Measurements from ENCODE around the gene USO1. TPM values are rescaled to one million over a fixed set of nuclear protein-coding genes. Genes with fewer than 3 reads are reported as not detected.

The USO1 gene
- total RNA-seq, 1 donor from 2014 or later: 89.5 TPM

DNA sequence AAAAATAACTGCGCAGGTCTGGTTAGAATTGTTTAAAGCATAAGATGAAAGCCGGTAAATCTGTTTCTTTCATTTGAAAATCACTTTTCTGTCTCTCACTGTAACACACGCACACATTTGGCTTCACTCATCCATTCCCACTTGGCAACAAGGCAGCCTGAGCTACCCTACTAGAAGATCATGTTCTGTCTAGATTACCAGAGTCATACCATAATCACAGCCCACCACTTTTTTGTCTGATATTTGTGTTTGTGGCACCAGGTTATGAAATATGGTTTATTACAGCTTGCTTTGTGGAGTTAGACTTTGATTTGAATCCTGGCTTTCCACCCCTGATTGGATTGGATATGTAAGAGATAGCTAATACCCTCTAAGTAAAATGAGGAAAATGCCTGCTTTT, 2.2 kb downstream of the USO1 start:
- H3K36me3 ChIP-seq (ENCODE audit: control insufficient read depth, insufficient read depth, low read length): no peaks in the 10 kb centered on the region
- TF ChIP-seq, protein P1, sequence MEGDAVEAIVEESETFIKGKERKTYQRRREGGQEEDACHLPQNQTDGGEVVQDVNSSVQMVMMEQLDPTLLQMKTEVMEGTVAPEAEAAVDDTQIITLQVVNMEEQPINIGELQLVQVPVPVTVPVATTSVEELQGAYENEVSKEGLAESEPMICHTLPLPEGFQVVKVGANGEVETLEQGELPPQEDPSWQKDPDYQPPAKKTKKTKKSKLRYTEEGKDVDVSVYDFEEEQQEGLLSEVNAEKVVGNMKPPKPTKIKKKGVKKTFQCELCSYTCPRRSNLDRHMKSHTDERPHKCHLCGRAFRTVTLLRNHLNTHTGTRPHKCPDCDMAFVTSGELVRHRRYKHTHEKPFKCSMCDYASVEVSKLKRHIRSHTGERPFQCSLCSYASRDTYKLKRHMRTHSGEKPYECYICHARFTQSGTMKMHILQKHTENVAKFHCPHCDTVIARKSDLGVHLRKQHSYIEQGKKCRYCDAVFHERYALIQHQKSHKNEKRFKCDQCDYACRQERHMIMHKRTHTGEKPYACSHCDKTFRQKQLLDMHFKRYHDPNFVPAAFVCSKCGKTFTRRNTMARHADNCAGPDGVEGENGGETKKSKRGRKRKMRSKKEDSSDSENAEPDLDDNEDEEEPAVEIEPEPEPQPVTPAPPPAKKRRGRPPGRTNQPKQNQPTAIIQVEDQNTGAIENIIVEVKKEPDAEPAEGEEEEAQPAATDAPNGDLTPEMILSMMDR (IDR thresholded peaks at IDR 0.05; ENCODE audit: insufficient read depth, low read length, severe bottlenecking): no peak
- no peak overlapping the region for H3K4me3 ChIP-seq (ENCODE audit: low read depth, low read length)
- FAIRE-seq (no peak), DNase-seq (ENCODE audit: low read depth) (no peak)
- no peaks in the 10 kb centered on the region for H3K27me3 ChIP-seq (ENCODE audit: control insufficient read depth, insufficient read depth, low read length)

DNA sequence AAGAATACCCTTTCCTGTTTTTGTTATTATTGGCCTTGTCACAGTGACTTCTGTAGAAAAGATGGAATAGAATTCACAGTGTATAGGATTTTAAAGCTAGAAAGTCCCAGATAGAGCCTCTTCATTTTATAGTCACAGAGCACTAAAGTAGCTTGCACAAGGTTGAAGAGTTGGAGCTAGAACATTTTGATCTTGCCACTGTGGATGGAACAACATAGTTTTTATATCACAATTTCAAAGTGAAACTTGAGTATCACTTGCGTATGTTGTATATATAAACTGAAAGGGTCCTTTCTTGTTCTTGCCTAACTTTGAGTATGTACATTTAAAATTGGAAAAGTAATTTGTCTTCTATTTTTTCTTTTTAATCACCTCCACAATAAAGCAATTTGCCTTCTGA, 2.7 kb downstream of the USO1 start:
- no peaks in the 10 kb centered on the region for H3K36me3 ChIP-seq (ENCODE audit: control insufficient read depth, insufficient read depth, low read length)
- DNase-seq (ENCODE audit: low read depth) (no peak), FAIRE-seq (no peak)
- no peaks in the 10 kb centered on the region for H3K27me3 ChIP-seq (ENCODE audit: control insufficient read depth, insufficient read depth, low read length)
- no peak overlapping the region for H3K4me3 ChIP-seq (ENCODE audit: low read depth, low read length)
- TF ChIP-seq, protein P1 (IDR thresholded peaks at IDR 0.05; ENCODE audit: insufficient read depth, low read length, severe bottlenecking): no peak

DNA sequence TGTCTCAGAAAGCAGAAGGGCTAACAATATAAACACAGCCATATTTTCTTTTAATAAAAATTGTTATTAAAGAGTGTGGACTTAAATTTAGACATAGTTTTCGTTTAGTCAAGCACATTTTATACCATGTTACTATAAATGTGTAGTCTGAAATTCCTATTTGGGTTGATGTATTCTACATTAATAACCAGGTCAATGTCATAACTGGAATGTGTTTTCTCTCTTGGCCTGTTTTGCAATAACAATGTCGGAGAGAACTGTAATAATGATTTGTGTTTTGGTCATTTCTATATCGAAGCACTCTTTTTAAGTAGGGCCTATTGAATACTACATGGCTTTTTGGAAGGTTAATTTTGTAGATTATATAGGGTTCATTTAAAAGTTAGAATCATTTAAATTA, 5.5 kb downstream of the USO1 start:
- no peaks in the 10 kb centered on the region for H3K27me3 ChIP-seq (ENCODE audit: control insufficient read depth, insufficient read depth, low read length)
- no peaks in the 10 kb centered on the region for H3K36me3 ChIP-seq (ENCODE audit: control insufficient read depth, insufficient read depth, low read length)
- TF ChIP-seq, protein P1 (IDR thresholded peaks at IDR 0.05; ENCODE audit: insufficient read depth, low read length, severe bottlenecking): no peak
- DNase-seq (ENCODE audit: low read depth) (no peak), FAIRE-seq (no peak)
- H3K4me3 ChIP-seq (ENCODE audit: low read depth, low read length): no peak overlapping the region

DNA sequence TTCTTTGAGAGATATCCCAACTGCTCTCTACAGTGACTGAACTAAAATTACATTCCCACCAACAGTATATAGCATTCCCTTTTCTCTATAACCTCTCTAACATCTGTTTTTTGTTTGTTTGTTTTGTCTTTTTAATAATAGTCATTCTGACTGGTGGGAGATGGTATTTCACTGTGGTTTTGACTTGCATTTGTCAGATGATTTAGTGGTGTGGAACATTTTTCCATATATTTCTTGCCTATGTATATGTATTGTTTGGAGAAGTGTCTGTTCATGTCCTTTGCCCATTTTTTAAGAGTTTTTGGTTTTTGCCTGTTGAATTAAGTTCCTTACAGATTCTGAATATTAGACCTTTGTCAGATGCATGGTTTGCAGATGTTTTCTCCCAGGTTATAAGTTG, 9.0 kb downstream of the USO1 start:
- H3K36me3 ChIP-seq (ENCODE audit: control insufficient read depth, insufficient read depth, low read length): no peaks in the 10 kb centered on the region
- FAIRE-seq (no peak), DNase-seq (ENCODE audit: low read depth) (no peak)
- no peaks in the 10 kb centered on the region for H3K27me3 ChIP-seq (ENCODE audit: control insufficient read depth, insufficient read depth, low read length)
- no peak overlapping the region for H3K4me3 ChIP-seq (ENCODE audit: low read depth, low read length)
- TF ChIP-seq, protein P1 (IDR thresholded peaks at IDR 0.05; ENCODE audit: insufficient read depth, low read length, severe bottlenecking): no peak

DNA sequence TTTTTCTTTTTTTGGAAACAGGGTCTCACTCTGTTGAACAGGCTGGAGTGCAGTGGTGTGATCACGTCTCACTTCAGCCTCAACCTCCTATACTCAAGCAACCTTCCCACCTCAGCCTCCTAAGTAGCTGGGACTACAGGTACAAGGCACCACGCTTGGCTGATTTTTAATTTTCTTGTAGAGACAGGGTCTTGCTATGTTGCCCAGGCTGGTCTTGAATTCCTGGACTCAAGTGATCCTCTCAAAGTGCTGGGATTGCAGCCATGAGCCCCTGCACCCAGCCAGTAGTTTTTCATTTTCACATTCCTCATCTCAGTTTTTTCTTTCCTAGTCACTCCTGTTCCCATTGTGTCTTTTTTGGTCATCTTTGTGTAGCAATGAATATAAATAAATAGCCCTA, 11.1 kb downstream of the USO1 start:
- TF ChIP-seq, protein P1 (IDR thresholded peaks at IDR 0.05; ENCODE audit: insufficient read depth, low read length, severe bottlenecking): no peak
- no peak for FAIRE-seq
- no peak for DNase-seq (ENCODE audit: low read depth)
- Histone ChIP-seq H3K4me3 (ENCODE audit: low read depth, low read length) (no peak overlapping the region), H3K36me3 (ENCODE audit: control insufficient read depth, insufficient read depth, low read length) (no peaks in the 10 kb centered on the region), H3K27me3 (ENCODE audit: control insufficient read depth, insufficient read depth, low read length) (no peaks in the 10 kb centered on the region)

DNA sequence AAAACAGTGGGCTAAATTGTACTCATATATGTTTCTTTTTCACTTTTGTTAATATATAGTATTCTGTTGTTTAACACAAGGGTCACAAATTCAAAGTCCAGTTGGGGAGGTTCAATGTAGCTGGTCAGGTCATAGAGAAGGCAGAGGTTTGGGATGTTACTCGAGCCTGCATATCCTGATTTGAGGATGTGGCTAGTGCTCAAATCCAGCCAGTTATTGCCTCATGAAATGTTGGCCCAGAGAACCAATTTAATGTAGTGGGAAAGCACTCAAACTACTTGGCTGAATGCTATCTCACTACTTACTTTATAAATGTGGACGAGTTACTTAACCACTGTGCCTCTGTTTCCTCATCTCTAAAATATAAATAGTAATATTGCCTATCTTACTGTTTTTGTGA, 12.5 kb downstream of the USO1 start:
- DNase-seq (ENCODE audit: low read depth): no peak
- H3K27me3 ChIP-seq (ENCODE audit: control insufficient read depth, insufficient read depth, low read length): no peaks in the 10 kb centered on the region
- TF ChIP-seq, protein P1 (IDR thresholded peaks at IDR 0.05; ENCODE audit: insufficient read depth, low read length, severe bottlenecking): no peak
- no peak for FAIRE-seq
- H3K4me3 ChIP-seq (ENCODE audit: low read depth, low read length): no peak overlapping the region
- H3K36me3 ChIP-seq (ENCODE audit: control insufficient read depth, insufficient read depth, low read length): no peaks in the 10 kb centered on the region
